Measurements from ENCODE around the gene FILIP1L.

GRCh38 chr3:99857278-99857677 lies 257.0 kb downstream of the FILIP1L start:
- TF ChIP-seq CTCF (conservative IDR thresholded peaks at IDR 0.05; ENCODE audit: low read depth, low read length), result no peak
- TF ChIP-seq EZH2 (IDR thresholded peaks at IDR 0.05; ENCODE audit: borderline replicate concordance, low read depth, low read length, poor library complexity, severe bottlenecking), result no peak
